ENCODE results near the gene CCER1.

GRCh38 chr12:90991952-90992465 is 37.0 kb upstream of the CCER1 start:
- TF ChIP-seq TAF1 (IDR thresholded peaks at IDR 0.05; ENCODE audit: low read depth, low read length) (no peak), POLR2A (IDR thresholded peaks at IDR 0.05; ENCODE audit: low read depth, low read length) (no peak), POU2F2 (IDR thresholded peaks at IDR 0.05; ENCODE audit: low read depth, low read length) (no peak), POLR2AphosphoS5 (IDR thresholded peaks at IDR 0.05; ENCODE audit: low read depth, low read length) (no peak), SPI1 (IDR thresholded peaks at IDR 0.05; ENCODE audit: low read depth, low read length) (no peak), PAX5 (IDR thresholded peaks at IDR 0.05; ENCODE audit: insufficient read depth, low read length, severe bottlenecking) (no peak)
